CD14-positive monocyte (primary cell): ENCODE results near the gene PKMYT1. TPM values are rescaled to one million over a fixed set of nuclear protein-coding genes. Genes with fewer than 3 reads are reported as not detected.
A peak's percentile ranks its signal among the peaks of the same experiment; 100 is the strongest.

Source experiments
- DNase-seq, 3 donors: peaks; one replicate each; pipeline ENCODE4 v3.0.0-alpha.2; 2011 to 2022
- H2AFZ ChIP-seq: 2 replicates; pipeline ENCODE4 v1.6.0; 2012; ENCODE audit warnings: mild to moderate bottlenecking, low read depth, low read length, inconsistent platforms; ENCODE audit not compliant: insufficient read depth, poor library complexity, severe bottlenecking
- H3K27ac ChIP-seq, 2 donors: 1 replicate in 1 of 2; 2 replicates in 1 of 2; pipeline ENCODE4 v1.5.1; 2012 to 2013; ENCODE audit warnings: low read length in 2 of 2, control low read depth in 1 of 2, inconsistent platforms in 1 of 2, low read depth in 1 of 2, mild to moderate bottlenecking in 1 of 2
- H3K27me3 ChIP-seq, 2 donors: one replicate each; pipeline versions ENCODE4 v1.6.0 to v1.6.1; 2011 to 2013; ENCODE audit warnings: low read length in 2 of 2; ENCODE audit not compliant: control insufficient read depth in 2 of 2, insufficient read depth in 2 of 2
- H3K36me3 ChIP-seq, 2 donors: replicated peaks in 1 of 2; 1 replicate in 1 of 2; 2 replicates in 1 of 2; pipeline versions ENCODE4 v1.5.1 to v1.6.1; 2012 to 2013; ENCODE audit warnings: low read length in 2 of 2, control low read depth in 1 of 2, inconsistent platforms in 1 of 2, mild to moderate bottlenecking in 1 of 2; ENCODE audit not compliant: insufficient read depth in 2 of 2, control insufficient read depth in 1 of 2
- H3K4me1 ChIP-seq, 2 donors: 1 replicate in 1 of 2; 2 replicates in 1 of 2; pipeline versions ENCODE4 v1.5.1 to v1.6.1; 2012 to 2013; ENCODE audit warnings: low read length in 2 of 2, control low read depth in 1 of 2, inconsistent platforms in 1 of 2, mild to moderate bottlenecking in 1 of 2, moderate library complexity in 1 of 2; ENCODE audit not compliant: insufficient read depth in 2 of 2, control insufficient read depth in 1 of 2
- H3K4me2 ChIP-seq: replicated peaks from 2 replicates; pipeline ENCODE3; 2012; ENCODE audit warnings: low read length, moderate library complexity, mild to moderate bottlenecking; ENCODE audit not compliant: poor library complexity, severe bottlenecking; ENCODE audit errors: extremely low read depth
- H3K4me3 ChIP-seq, 3 experiments: fragments of 200-600 bp in 1 of 3; sonication (generic) in 1 of 3; replicated peaks in 1 of 3; 1 replicate in 2 of 3; 2 replicates in 1 of 3; pipeline ENCODE4 v1.5.1; 2011 to 2013; ENCODE audit warnings: low read length in 3 of 3, mild to moderate bottlenecking in 3 of 3, control low read depth in 2 of 3, low read depth in 2 of 3, inconsistent platforms in 1 of 3, moderate library complexity in 1 of 3
- H3K79me2 ChIP-seq: 2 replicates; pipeline ENCODE4 v1.6.0; 2012; ENCODE audit warnings: mild to moderate bottlenecking, control low read depth, inconsistent platforms, low read length, moderate library complexity; ENCODE audit not compliant: insufficient read depth
- H3K9ac ChIP-seq: 2 replicates; pipeline ENCODE4 v1.6.0; 2017; ENCODE audit warnings: low read length, mild to moderate bottlenecking; ENCODE audit not compliant: insufficient read depth, poor library complexity, severe bottlenecking
- H3K9me3 ChIP-seq, 2 donors: replicated peaks in 1 of 2; 1 replicate in 1 of 2; 2 replicates in 1 of 2; pipeline versions ENCODE4 v1.5.1 to v1.6.1; 2012 to 2013; ENCODE audit warnings: low read length in 2 of 2, control low read depth in 1 of 2; ENCODE audit not compliant: control insufficient read depth in 1 of 2, insufficient read depth in 1 of 2
- H4K20me1 ChIP-seq: 2 replicates; pipeline ENCODE4 v1.6.0; 2012; ENCODE audit warnings: mild to moderate bottlenecking, low read length, control low read depth, moderate library complexity; ENCODE audit not compliant: insufficient read depth
- H3K27ac Mint-ChIP-seq, 7 donors: one replicate each; pipeline ENCODE4 v1.8.0; 2020; ENCODE audit warnings: mild to moderate bottlenecking in 7 of 7, mixed read lengths in 7 of 7, moderate library complexity in 6 of 7, inconsistent platforms in 2 of 7
- H3K27me3 Mint-ChIP-seq, 3 donors: one replicate each; pipeline ENCODE4 v1.8.0; 2021 to 2022; ENCODE audit warnings: low read depth in 3 of 3, mild to moderate bottlenecking in 3 of 3, mixed read lengths in 3 of 3, moderate library complexity in 3 of 3, inconsistent platforms in 1 of 3
- H3K36me3 Mint-ChIP-seq, 2 donors: one replicate each; pipeline ENCODE4 v1.8.0; 2020; ENCODE audit warnings: mixed read lengths in 2 of 2, inconsistent platforms in 1 of 2, mild to moderate bottlenecking in 1 of 2
- H3K4me1 Mint-ChIP-seq: one replicate; pipeline ENCODE4 v1.8.0; 2020; ENCODE audit warnings: mild to moderate bottlenecking, mixed read lengths
- H3K4me3 Mint-ChIP-seq, 2 donors: one replicate each; pipeline ENCODE4 v1.8.0; 2020; ENCODE audit warnings: mild to moderate bottlenecking in 2 of 2, mixed read lengths in 2 of 2, moderate library complexity in 1 of 2
- H3K9me3 Mint-ChIP-seq, 7 donors: one replicate each; pipeline ENCODE4 v1.8.0; 2020 to 2022; ENCODE audit warnings: mixed read lengths in 7 of 7, mild to moderate bottlenecking in 6 of 7, moderate library complexity in 6 of 7, inconsistent platforms in 2 of 7
- WGBS: methylation state at CpG from one replicate; pipeline ENCODE4 v1.1.5; 2013; ENCODE audit warnings: missing lambda C conversion rate; ENCODE audit not compliant: insufficient coverage; 5-methylcytosine and 5-hydroxymethylcytosine counted together
- intact Hi-C, 2 donors: fragments of 100-400 bp; cut with micrococcal nuclease; formaldehyde crosslinking; loops; one replicate each; pipeline versions ENCODE4 v1.15.0 to v1.15.1; 2023
- polyA plus RNA-seq, 3 donors: library from polyadenylated mRNA; depleted of rRNA in 1 of 3; unstranded in 2 of 3; stranded (reverse) in 1 of 3; fragments of 300-500 nt in 2 of 3; fragments of >200 nt in 1 of 3; fragmentation: Illumina TruSeq in 2 of 3; gene quantifications; 1 replicate in 2 of 3; 2 replicates in 1 of 3; pipeline ENCODE4 v1.2.3, GENCODE V29; 2012 to 2021
- TF ChIP-seq, protein P1 (sequence below): fragments of 200-600 bp; IDR thresholded peaks from one replicate; pipeline ENCODE4 v1.8.0; 2022; ENCODE audit warnings: antibody characterized with exemption, mild to moderate bottlenecking

PKMYT1 gene
- polyA plus RNA-seq, 3 donors = 0.39 to 3.2 (median 3.0) TPM

- H3K4me3 ChIP-seq = peak overlapping the region in 1 of 3 experiments; percentile 69
- intact Hi-C loops = loop anchor here in 1 of 2 donors (5.0 kb wide), 1 partner anchor 58 kb away; the partner anchor contains the start of genes HCFC1R1, THOC6 and TNFRSF12A
- H3K27me3 Mint-ChIP-seq = peaks cover 52 to 85% (median 67%) of the 10 kb centered on the region in 3 donors
- H3K9me3 Mint-ChIP-seq = peaks cover 0 to 22% (median 7%) of the 10 kb centered on the region in 7 donors
- WGBS = under 1% methylated on average over 62 of the region's 68 CpGs
- no peak overlapping the region for H3K9ac ChIP-seq
- H2AFZ ChIP-seq = no peak overlapping the region
- H3K27me3 ChIP-seq = peaks cover 27 to 73% of the 10 kb centered on the region in 2 donors
- H4K20me1 ChIP-seq = peaks cover 26% of the 10 kb centered on the region
- no peaks in the 10 kb centered on the region for H3K36me3 ChIP-seq
- peaks cover 4% of the 10 kb centered on the region for H3K79me2 ChIP-seq
- peak overlapping the region; percentile 57 to 82 for H3K4me3 Mint-ChIP-seq
- peak overlapping the region; percentile 78 for H3K4me2 ChIP-seq
- DNase-seq = peak; percentile 31 to 60 (median 48)
- H3K9me3 ChIP-seq = peaks cover 0 to 8% of the 10 kb centered on the region in 2 donors
- no peak overlapping the region for H3K27ac Mint-ChIP-seq
- peaks cover 4 to 5% of the 10 kb centered on the region in 2 donors for H3K36me3 Mint-ChIP-seq
- TF ChIP-seq, protein P1, sequence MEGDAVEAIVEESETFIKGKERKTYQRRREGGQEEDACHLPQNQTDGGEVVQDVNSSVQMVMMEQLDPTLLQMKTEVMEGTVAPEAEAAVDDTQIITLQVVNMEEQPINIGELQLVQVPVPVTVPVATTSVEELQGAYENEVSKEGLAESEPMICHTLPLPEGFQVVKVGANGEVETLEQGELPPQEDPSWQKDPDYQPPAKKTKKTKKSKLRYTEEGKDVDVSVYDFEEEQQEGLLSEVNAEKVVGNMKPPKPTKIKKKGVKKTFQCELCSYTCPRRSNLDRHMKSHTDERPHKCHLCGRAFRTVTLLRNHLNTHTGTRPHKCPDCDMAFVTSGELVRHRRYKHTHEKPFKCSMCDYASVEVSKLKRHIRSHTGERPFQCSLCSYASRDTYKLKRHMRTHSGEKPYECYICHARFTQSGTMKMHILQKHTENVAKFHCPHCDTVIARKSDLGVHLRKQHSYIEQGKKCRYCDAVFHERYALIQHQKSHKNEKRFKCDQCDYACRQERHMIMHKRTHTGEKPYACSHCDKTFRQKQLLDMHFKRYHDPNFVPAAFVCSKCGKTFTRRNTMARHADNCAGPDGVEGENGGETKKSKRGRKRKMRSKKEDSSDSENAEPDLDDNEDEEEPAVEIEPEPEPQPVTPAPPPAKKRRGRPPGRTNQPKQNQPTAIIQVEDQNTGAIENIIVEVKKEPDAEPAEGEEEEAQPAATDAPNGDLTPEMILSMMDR = no peak
- H3K4me1 ChIP-seq = peaks cover 49 to 64% of the 10 kb centered on the region in 2 donors
- no peak overlapping the region for H3K27ac ChIP-seq
- H3K4me1 Mint-ChIP-seq = peaks cover 34% of the 10 kb centered on the region
Observed at GRCh38 chr16:2964475-2965336, 15.5 kb downstream of the PKMYT1 start.

GRCh38 chr16:2963723-2964474 is 16.3 kb downstream of the PKMYT1 start, which contains the start of gene KREMEN2:
TSS of gene KREMEN2 (plus strand) at chr16:2964275. CDS start at chr16:2964521, 246 bp downstream.
- H3K4me2 ChIP-seq = peak within 1 kb of the TSS; percentile 78
- peaks cover 0 to 8% of the 10 kb centered on the region in 2 donors for H3K9me3 ChIP-seq
- intact Hi-C loops = no loop called here
- peaks cover 48 to 58% of the 10 kb centered on the region in 2 donors for H3K4me1 ChIP-seq
- peaks cover 4 to 5% of the 10 kb centered on the region in 2 donors for H3K36me3 Mint-ChIP-seq
- H3K9me3 Mint-ChIP-seq = peaks cover 0 to 22% (median 7%) of the 10 kb centered on the region in 7 donors
- peak within 1 kb of the TSS in 1 of 7 donors; percentile 13 for H3K27ac Mint-ChIP-seq
- H4K20me1 ChIP-seq = peaks cover 26% of the 10 kb centered on the region
- no peak within 1 kb of the TSS for H2AFZ ChIP-seq
- H3K27me3 ChIP-seq = peaks cover 27 to 73% of the 10 kb centered on the region in 2 donors
- H3K36me3 ChIP-seq = no peaks in the 10 kb centered on the region
- H3K79me2 ChIP-seq = no peaks in the 10 kb centered on the region
- no peak within 1 kb of the TSS for H3K9ac ChIP-seq
- H3K4me1 Mint-ChIP-seq = peaks cover 34% of the 10 kb centered on the region
- TF ChIP-seq, protein P1 = no peak
- H3K4me3 Mint-ChIP-seq = peak within 1 kb of the TSS; percentile 57 to 82
- H3K27ac ChIP-seq = no peak within 1 kb of the TSS
- peaks cover 53 to 90% (median 71%) of the 10 kb centered on the region in 3 donors for H3K27me3 Mint-ChIP-seq
- WGBS = 1% methylated on average over 46 of the region's 60 CpGs
- peak within 1 kb of the TSS in 1 of 3 experiments; percentile 69 for H3K4me3 ChIP-seq
- peak in 1 of 3 donors; percentile 35 for DNase-seq
